Measurements from ENCODE around the gene TRPM2. TPM values are rescaled to one million over a fixed set of nuclear protein-coding genes. Genes with fewer than 3 reads are reported as not detected.

Gene TRPM2
- total and polyA plus RNA-seq, 2 of the 13 experiments (the other 11 are each of a cell fraction or from before 2014, with no cell fraction given): 0.07 to 0.20 TPM

DNA sequence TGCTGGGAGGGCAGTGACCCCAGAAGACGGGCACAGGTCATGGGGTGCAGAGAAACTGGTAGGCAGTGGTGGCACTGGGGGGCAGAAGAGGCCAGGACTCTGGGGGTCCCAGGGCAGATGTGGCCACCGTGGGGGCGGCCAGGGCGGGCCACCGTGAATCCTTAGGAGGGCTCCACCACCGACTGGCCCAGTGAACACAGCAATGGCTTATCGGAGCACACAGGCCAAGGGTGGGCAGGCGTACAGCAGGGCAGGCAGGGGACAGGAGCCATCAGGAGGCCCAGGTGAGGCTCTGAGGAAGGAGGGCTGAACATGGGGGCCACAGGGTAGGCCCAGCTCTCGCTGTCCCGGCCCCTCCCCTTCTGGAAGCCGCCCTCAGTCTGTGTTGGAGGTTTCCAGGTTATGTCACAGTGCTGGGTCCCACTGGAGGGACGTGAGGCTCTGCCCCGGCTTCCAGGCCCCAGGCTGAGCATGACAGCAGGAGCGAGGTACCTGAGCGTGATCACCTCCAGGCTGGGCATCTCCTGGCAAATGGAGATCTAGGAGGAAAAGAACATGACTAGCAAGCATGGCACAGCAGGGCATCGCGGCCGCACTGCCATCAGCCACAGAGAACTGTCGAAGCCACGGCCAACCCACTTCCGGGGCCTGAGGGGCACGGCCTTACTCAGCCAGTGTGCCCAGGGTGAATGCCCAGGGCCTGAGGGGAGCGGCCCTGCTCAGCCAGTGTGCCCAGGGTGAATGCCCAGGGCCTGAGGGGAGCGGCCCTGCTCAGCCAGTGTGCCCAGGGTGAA, 18.0 kb upstream of the TRPM2 start:
- no peak overlapping the region for H3K4me3 ChIP-seq (replicated peaks in 1 of 3; ENCODE audit: insufficient read depth in 1 of 3, low read depth in 2 of 3, low read length in 3 of 3)
- CTCF ChIA-PET (ENCODE audit: low intra/inter-chr PET ratio, low total read pairs): no interaction called here
- no TSS peak for BruUV-seq (replicated peaks)
- H4K20me1 ChIP-seq (ENCODE audit: insufficient read depth, low read length): peaks cover 3% of the 10 kb centered on the region
- H3K27ac ChIP-seq (ENCODE audit: extremely low read length, insufficient read depth, low read length): no peak overlapping the region
- H3K9ac ChIP-seq (ENCODE audit: insufficient read depth, low read depth, low read length): no peak overlapping the region
- peaks cover 5 to 15% of the 10 kb centered on the region in 2 experiments; a peak in 4 of 5 replicates for H3K36me3 ChIP-seq (replicated peaks in 1 of 2; ENCODE audit: control insufficient read depth in 1 of 2, insufficient read depth in 2 of 2, low read length in 2 of 2)
- WGBS (ENCODE audit: low lambda C conversion rate): 94% methylated on average over 6 of the region's 24 CpGs
- no peaks in the 10 kb centered on the region for H3K9me3 ChIP-seq (ENCODE audit: low read length)
- TF ChIP-seq ZNF317 (CRISPR knock-in tag; IDR thresholded peaks at IDR 0.05) (no peak), YEATS4 (CRISPR knock-in tag; IDR thresholded peaks at IDR 0.05; ENCODE audit: borderline replicate concordance) (no peak), FIP1L1 (IDR thresholded peaks at IDR 0.05; ENCODE audit: borderline replicate concordance, insufficient read depth, low read depth, low read length) (no peak), ZNF143 (CRISPR knock-in tag; IDR thresholded peaks at IDR 0.05) (no peak), ZMYM4 (CRISPR knock-in tag; IDR thresholded peaks at IDR 0.05) (no peak), RAD51 (IDR thresholded peaks at IDR 0.05; ENCODE audit: borderline replicate concordance) (no peak), PHF8 (CRISPR knock-in tag; IDR thresholded peaks at IDR 0.05) (no peak), HNF4G (IDR thresholded peaks at IDR 0.05; ENCODE audit: borderline replicate concordance, low read depth, low read length) (no peak), HNF4G (CRISPR knock-in tag; IDR thresholded peaks at IDR 0.05; ENCODE audit: borderline replicate concordance, low read depth) (no peak), NFE2L1 (CRISPR knock-in tag; IDR thresholded peaks at IDR 0.05; ENCODE audit: borderline replicate concordance) (no peak)
- TF ChIP-seq, protein P1, sequence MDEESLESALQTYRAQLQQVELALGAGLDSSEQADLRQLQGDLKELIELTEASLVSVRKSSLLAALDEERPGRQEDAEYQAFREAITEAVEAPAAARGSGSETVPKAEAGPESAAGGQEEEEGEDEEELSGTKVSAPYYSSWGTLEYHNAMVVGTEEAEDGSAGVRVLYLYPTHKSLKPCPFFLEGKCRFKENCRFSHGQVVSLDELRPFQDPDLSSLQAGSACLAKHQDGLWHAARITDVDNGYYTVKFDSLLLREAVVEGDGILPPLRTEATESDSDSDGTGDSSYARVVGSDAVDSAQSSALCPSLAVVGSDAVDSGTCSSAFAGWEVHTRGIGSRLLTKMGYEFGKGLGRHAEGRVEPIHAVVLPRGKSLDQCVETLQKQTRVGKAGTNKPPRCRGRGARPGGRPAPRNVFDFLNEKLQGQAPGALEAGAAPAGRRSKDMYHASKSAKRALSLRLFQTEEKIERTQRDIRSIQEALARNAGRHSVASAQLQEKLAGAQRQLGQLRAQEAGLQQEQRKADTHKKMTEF (CRISPR knock-in tag; IDR thresholded peaks at IDR 0.05): no peak
- TF ChIP-seq, protein P2, sequence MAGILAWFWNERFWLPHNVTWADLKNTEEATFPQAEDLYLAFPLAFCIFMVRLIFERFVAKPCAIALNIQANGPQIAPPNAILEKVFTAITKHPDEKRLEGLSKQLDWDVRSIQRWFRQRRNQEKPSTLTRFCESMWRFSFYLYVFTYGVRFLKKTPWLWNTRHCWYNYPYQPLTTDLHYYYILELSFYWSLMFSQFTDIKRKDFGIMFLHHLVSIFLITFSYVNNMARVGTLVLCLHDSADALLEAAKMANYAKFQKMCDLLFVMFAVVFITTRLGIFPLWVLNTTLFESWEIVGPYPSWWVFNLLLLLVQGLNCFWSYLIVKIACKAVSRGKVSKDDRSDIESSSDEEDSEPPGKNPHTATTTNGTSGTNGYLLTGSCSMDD (CRISPR knock-in tag; IDR thresholded peaks at IDR 0.05): no peak
- TF ChIP-seq, protein P3, sequence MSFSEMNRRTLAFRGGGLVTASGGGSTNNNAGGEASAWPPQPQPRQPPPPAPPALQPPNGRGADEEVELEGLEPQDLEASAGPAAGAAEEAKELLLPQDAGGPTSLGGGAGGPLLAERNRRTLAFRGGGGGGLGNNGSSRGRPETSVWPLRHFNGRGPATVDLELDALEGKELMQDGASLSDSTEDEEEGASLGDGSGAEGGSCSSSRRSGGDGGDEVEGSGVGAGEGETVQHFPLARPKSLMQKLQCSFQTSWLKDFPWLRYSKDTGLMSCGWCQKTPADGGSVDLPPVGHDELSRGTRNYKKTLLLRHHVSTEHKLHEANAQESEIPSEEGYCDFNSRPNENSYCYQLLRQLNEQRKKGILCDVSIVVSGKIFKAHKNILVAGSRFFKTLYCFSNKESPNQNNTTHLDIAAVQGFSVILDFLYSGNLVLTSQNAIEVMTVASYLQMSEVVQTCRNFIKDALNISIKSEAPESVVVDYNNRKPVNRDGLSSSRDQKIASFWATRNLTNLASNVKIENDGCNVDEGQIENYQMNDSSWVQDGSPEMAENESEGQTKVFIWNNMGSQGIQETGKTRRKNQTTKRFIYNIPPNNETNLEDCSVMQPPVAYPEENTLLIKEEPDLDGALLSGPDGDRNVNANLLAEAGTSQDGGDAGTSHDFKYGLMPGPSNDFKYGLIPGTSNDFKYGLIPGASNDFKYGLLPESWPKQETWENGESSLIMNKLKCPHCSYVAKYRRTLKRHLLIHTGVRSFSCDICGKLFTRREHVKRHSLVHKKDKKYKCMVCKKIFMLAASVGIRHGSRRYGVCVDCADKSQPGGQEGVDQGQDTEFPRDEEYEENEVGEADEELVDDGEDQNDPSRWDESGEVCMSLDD (CRISPR knock-in tag; IDR thresholded peaks at IDR 0.05; ENCODE audit: borderline replicate concordance): no peak
- H3K79me2 ChIP-seq (ENCODE audit: insufficient read depth, low read length): peaks cover 2% of the 10 kb centered on the region
- intact Hi-C loops (cut with micrococcal nuclease; ENCODE audit: unreplicated experiment) (loop anchor here (5.0 kb wide), 1 partner anchor 122 kb away; the partner anchor contains the start of gene LRRC3), in situ Hi-C loops (cut with HindIII; ENCODE audit: extremely low pct_ligation_motif_present, low pct_unique_long_range_greater_than_20kb) (loop anchor here (5.0 kb wide), 1 partner anchor 33 kb away; the partner anchor contains the start of gene PFKL)
- no peaks in the 10 kb centered on the region; a peak in 1 of 5 replicates for H3K27me3 ChIP-seq (ENCODE audit: control insufficient read depth in 1 of 2, insufficient read depth in 2 of 2, low read length in 2 of 2)
- no peak for FAIRE-seq
- DNase-seq (ENCODE audit: low spot score): no peak
- no peak overlapping the region for H2AFZ ChIP-seq (ENCODE audit: low read length)
- POLR2A ChIA-PET: no interaction called here
- no peak for ATAC-seq
- peaks cover 21% of the 10 kb centered on the region for H3K4me1 ChIP-seq (ENCODE audit: insufficient read depth, low read length)
- H3K4me2 ChIP-seq (ENCODE audit: low read depth, low read length): no peak overlapping the region

Measured in HepG2 (cell line).